DND-41 (cell line): ENCODE measurements around the gene NUDC.

ENCODE experiments used
- ATAC-seq: fragments of 200-7000 bp; cut with Tn5 transposase; 3 replicates; pipeline ENCODE4 v1.9.1; 2021; ENCODE audit warnings: low read depth; ENCODE audit not compliant: insufficient read depth
- DNase-seq: peaks from one replicate; pipeline ENCODE4 v3.0.0-alpha.2; 2020
- H2AFZ ChIP-seq: 2 replicates; pipeline ENCODE4 v1.6.0; 2012; ENCODE audit warnings: low read depth, low read length
- H3K27ac ChIP-seq: 2 replicates; pipeline ENCODE4 v1.5.1; 2012; ENCODE audit warnings: low read length, inconsistent platforms
- H3K27me3 ChIP-seq: fragments of 200-600 bp; sonication (generic); 2 replicates; pipeline ENCODE4 v1.6.0; 2012; ENCODE audit warnings: low read length, mild to moderate bottlenecking, inconsistent platforms; ENCODE audit not compliant: insufficient read depth, poor library complexity
- H3K36me3 ChIP-seq: 2 replicates; pipeline ENCODE4 v1.5.1; 2012; ENCODE audit warnings: low read length, inconsistent platforms; ENCODE audit not compliant: insufficient read depth
- H3K4me1 ChIP-seq: 2 replicates; pipeline ENCODE4 v1.5.1; 2012; ENCODE audit warnings: mild to moderate bottlenecking, low read length; ENCODE audit not compliant: insufficient read depth
- H3K4me2 ChIP-seq: 2 replicates; pipeline ENCODE4 v1.6.0; 2012; ENCODE audit warnings: mild to moderate bottlenecking, moderate library complexity, low read length, inconsistent platforms; ENCODE audit not compliant: insufficient read depth
- H3K4me3 ChIP-seq, 2 experiments: fragments of 200-600 bp in 1 of 2; shearing (Covaris generic) in 1 of 2; 2 replicates each; pipeline ENCODE4 v1.5.1; 2012 to 2016; ENCODE audit warnings: inconsistent platforms in 2 of 2, low read length in 2 of 2, mild to moderate bottlenecking in 2 of 2, low read depth in 1 of 2, moderate library complexity in 1 of 2
- H3K79me2 ChIP-seq: 2 replicates; pipeline ENCODE4 v1.6.0; 2012; ENCODE audit warnings: low read length, inconsistent platforms; ENCODE audit not compliant: insufficient read depth
- H3K9ac ChIP-seq: 2 replicates; pipeline ENCODE4 v1.6.0; 2012; ENCODE audit warnings: low read depth, mild to moderate bottlenecking, inconsistent platforms, low read length, moderate library complexity
- H3K9me3 ChIP-seq: 2 replicates; pipeline ENCODE4 v1.5.1; 2012; ENCODE audit warnings: low read length, moderate library complexity, mild to moderate bottlenecking, inconsistent platforms; ENCODE audit not compliant: insufficient read depth, severe bottlenecking
- H4K20me1 ChIP-seq: 2 replicates; pipeline ENCODE4 v1.6.0; 2012; ENCODE audit warnings: low read length; ENCODE audit not compliant: insufficient read depth
- CTCF ChIP-seq: IDR thresholded peaks from 2 replicates; pipeline ENCODE4 v1.5.1; 2012; ENCODE audit warnings: borderline replicate concordance, low read length, moderate library complexity, mild to moderate bottlenecking; ENCODE audit not compliant: poor library complexity, severe bottlenecking; ENCODE audit errors: extremely low read depth
- EZH2 ChIP-seq: IDR thresholded peaks from 3 replicates; pipeline ENCODE4 v1.6.1; 2012; ENCODE audit warnings: borderline replicate concordance, low read depth, mild to moderate bottlenecking, moderate library complexity, low read length, inconsistent platforms; ENCODE audit not compliant: severe bottlenecking

The NUDC gene

GRCh38 chr1:26888231-26888630, 33.3 kb upstream of the NUDC start:
- H3K4me2 ChIP-seq = no peak overlapping the region; the same call in 1 of the 2 replicates
- DNase-seq (no peak), ATAC-seq (no peak)
- no peak for TF ChIP-seq CTCF
- TF ChIP-seq EZH2 = no peak
- peaks cover 29% of the 10 kb centered on the region for H3K79me2 ChIP-seq
- H3K36me3 ChIP-seq = peaks cover 72% of the 10 kb centered on the region
- H4K20me1 ChIP-seq = peaks cover 13% of the 10 kb centered on the region; the same call in 1 of the 2 replicates
- no peak overlapping the region for H3K9ac ChIP-seq
- H3K4me1 ChIP-seq = peaks cover 25% of the 10 kb centered on the region
- no peak overlapping the region for H3K4me3 ChIP-seq
- H3K27me3 ChIP-seq = no peaks in the 10 kb centered on the region
- H3K9me3 ChIP-seq = no peaks in the 10 kb centered on the region
- H2AFZ ChIP-seq = no peak overlapping the region
- no peak overlapping the region for H3K27ac ChIP-seq

- peak within 1 kb of the TSS; percentile 91 for H3K9ac ChIP-seq
- H4K20me1 ChIP-seq = peaks cover 13% of the 10 kb centered on the region; the same call in 1 of the 2 replicates
- H3K27me3 ChIP-seq = no peaks in the 10 kb centered on the region
- peak; percentile 80 for DNase-seq
- H3K4me3 ChIP-seq = peak within 1 kb of the TSS; percentile 88 to 95
- peaks cover 33% of the 10 kb centered on the region for H3K79me2 ChIP-seq
- peaks cover 71% of the 10 kb centered on the region for H3K36me3 ChIP-seq
- peaks cover 25% of the 10 kb centered on the region for H3K4me1 ChIP-seq
- peak within 1 kb of the TSS; percentile 95 for H3K4me2 ChIP-seq
- peak; percentile 95 for ATAC-seq
- no peaks in the 10 kb centered on the region for H3K9me3 ChIP-seq
- H3K27ac ChIP-seq = peak within 1 kb of the TSS; percentile 83
- peak within 1 kb of the TSS; percentile 97 for H2AFZ ChIP-seq
- TF ChIP-seq EZH2 = no peak
- no peak for TF ChIP-seq CTCF
Observed at GRCh38 chr1:26889551-26890466, 31.7 kb upstream of the NUDC start, which contains the start of gene GPN2. TSS of gene GPN2 (minus strand) at chr1:26890283. CDS start at chr1:26890096, 187 bp downstream.

GRCh38 chr1:26890467-26890796, 31.1 kb upstream of the NUDC start:
- H3K79me2 ChIP-seq = peaks cover 39% of the 10 kb centered on the region
- peaks cover 71% of the 10 kb centered on the region for H3K36me3 ChIP-seq
- H3K4me1 ChIP-seq = peaks cover 25% of the 10 kb centered on the region
- H3K4me2 ChIP-seq = peak overlapping the region; percentile 95
- no peak for TF ChIP-seq EZH2
- TF ChIP-seq CTCF = no peak
- H3K9ac ChIP-seq = peak overlapping the region; percentile 91
- no peak for DNase-seq
- no peaks in the 10 kb centered on the region for H3K9me3 ChIP-seq
- ATAC-seq = peak; percentile 71
- peak overlapping the region; percentile 83 for H3K27ac ChIP-seq
- H3K4me3 ChIP-seq = peak overlapping the region; percentile 88 to 95
- no peaks in the 10 kb centered on the region for H3K27me3 ChIP-seq
- peak overlapping the region; percentile 97 for H2AFZ ChIP-seq
- peaks cover 13% of the 10 kb centered on the region; the same call in 1 of the 2 replicates for H4K20me1 ChIP-seq
